Lower lobe of right lung (tissue), 2 donors: ENCODE results near the gene COL18A1. TPM values are rescaled to one million over a fixed set of nuclear protein-coding genes. Genes with fewer than 3 reads are reported as not detected.

Experiments used
- ATAC-seq, 2 donors: fragments of 200-7000 bp; cut with Tn5 transposase; one replicate each; pipeline ENCODE4 v1.9.1; 2020 to 2022; ENCODE audit warnings: mild to moderate bottlenecking in 2 of 2, moderate library complexity in 2 of 2
- DNase-seq: peaks from one replicate; pipeline ENCODE4 v3.0.0-alpha.2; 2020
- H3K27ac ChIP-seq: fragments of 200-600 bp; one replicate; pipeline ENCODE4 v1.8.0; 2022
- H3K27me3 ChIP-seq: fragments of 200-600 bp; one replicate; pipeline ENCODE4 v1.8.0; 2022; ENCODE audit warnings: low read depth
- H3K36me3 ChIP-seq: fragments of 200-600 bp; one replicate; pipeline ENCODE4 v1.8.0; 2022; ENCODE audit warnings: mild to moderate bottlenecking
- H3K4me1 ChIP-seq: fragments of 200-600 bp; one replicate; pipeline ENCODE4 v1.8.0; 2022
- H3K4me3 ChIP-seq: fragments of 200-600 bp; one replicate; pipeline ENCODE4 v1.8.0; 2022; ENCODE audit warnings: mild to moderate bottlenecking
- H3K9me3 ChIP-seq: fragments of 200-600 bp; one replicate; pipeline ENCODE4 v1.8.0; 2022
- CTCF ChIP-seq: fragments of 200-600 bp; IDR thresholded peaks from one replicate; pipeline ENCODE4 v1.8.0; 2022; ENCODE audit warnings: antibody characterized with exemption, mild to moderate bottlenecking
- intact Hi-C: fragments of 100-400 bp; cut with DNase I; formaldehyde crosslinking; loops from one replicate; pipeline ENCODE4 v1.11.0; 2022
- total RNA-seq: library from RNA; stranded (reverse); fragmentation: NEBNext Ultra II Directional; extraction: Animal tissue kit (Norgen Biotek cat#: 25700); gene quantifications from one replicate; pipeline ENCODE4 v1.2.1, GENCODE V29; 2021
- donor health status: DM: no; HTN: yes; CAD: no; lungs with severe emphysema.

The COL18A1 gene
- total RNA-seq, 1 donor from 2014 or later, result 45.1 TPM

DNA sequence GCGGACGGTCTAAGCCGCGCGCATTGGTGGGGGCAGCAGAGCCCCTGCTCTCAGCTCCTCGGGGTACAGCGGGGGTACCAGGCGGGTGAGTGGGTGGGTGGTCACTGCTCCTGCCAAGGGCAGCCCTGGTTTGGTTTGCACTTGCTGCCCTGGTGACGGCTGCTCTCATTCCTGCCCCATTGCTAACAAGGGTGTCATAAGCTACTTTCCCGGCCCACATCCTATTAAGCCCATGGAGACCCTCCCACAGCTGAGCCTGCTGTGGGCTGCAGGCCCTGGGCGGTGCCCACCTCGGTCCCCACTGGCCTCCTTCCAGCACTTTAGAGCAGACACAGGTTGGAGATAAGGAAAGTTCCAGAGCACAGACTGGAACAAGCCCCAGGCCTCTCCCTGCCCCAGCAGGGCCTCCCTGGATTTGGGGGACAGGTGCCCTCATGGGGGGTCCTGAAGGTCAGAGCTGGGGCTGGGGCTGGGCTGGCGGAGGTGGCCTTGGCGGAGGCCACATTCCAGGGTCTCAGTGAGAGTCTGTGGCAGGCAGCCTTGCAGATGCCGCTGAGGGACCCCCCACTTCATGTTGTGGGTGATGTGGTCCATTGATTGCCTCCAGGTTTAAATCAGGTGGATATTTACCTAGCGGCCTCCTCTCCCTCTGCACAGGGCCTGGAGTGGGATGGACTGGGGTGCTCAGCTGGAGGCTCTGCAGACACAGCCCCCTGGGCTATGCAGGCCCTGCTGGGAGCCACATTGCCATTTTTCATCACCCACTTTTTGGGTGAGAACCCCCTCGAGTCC, 27.0 kb downstream of the COL18A1 start:
- no peaks in the 10 kb centered on the region for H3K4me1 ChIP-seq
- no peak overlapping the region for H3K27ac ChIP-seq
- no peaks in the 10 kb centered on the region for H3K9me3 ChIP-seq
- no peak for TF ChIP-seq CTCF
- ATAC-seq (no peak), DNase-seq (no peak)
- no peaks in the 10 kb centered on the region for H3K36me3 ChIP-seq
- H3K27me3 ChIP-seq, result no peaks in the 10 kb centered on the region
- intact Hi-C loops, result loop anchor here (10.0 kb wide), 1 partner anchor 137 kb away; no protein-coding TSS in a partner anchor
- H3K4me3 ChIP-seq, result no peak overlapping the region

GRCh38 chr21:45432575-45433255, 27.8 kb downstream of the COL18A1 start:
- no peak for TF ChIP-seq CTCF
- DNase-seq (no peak), ATAC-seq (no peak)
- Histone ChIP-seq H3K4me3 (no peak overlapping the region), H3K27ac (no peak overlapping the region), H3K9me3 (no peaks in the 10 kb centered on the region), H3K27me3 (no peaks in the 10 kb centered on the region), H3K36me3 (no peaks in the 10 kb centered on the region), H3K4me1 (no peaks in the 10 kb centered on the region)
- intact Hi-C loops, result loop anchor here (10.0 kb wide), 1 partner anchor 138 kb away; no protein-coding TSS in a partner anchor

GRCh38 chr21:45433301-45433700, 28.3 kb downstream of the COL18A1 start:
- intact Hi-C loops, result loop anchor here (10.0 kb wide), 1 partner anchor 138 kb away; no protein-coding TSS in a partner anchor
- Histone ChIP-seq H3K27ac (no peak overlapping the region), H3K4me1 (no peaks in the 10 kb centered on the region), H3K9me3 (no peaks in the 10 kb centered on the region), H3K4me3 (no peak overlapping the region), H3K27me3 (no peaks in the 10 kb centered on the region), H3K36me3 (no peaks in the 10 kb centered on the region)
- ATAC-seq (no peak), DNase-seq (no peak)
- TF ChIP-seq CTCF, result no peak

- no peak overlapping the region for H3K4me3 ChIP-seq
- intact Hi-C loops, result loop anchor here (10.0 kb wide), 1 partner anchor 139 kb away; no protein-coding TSS in a partner anchor
- no peak for ATAC-seq
- no peaks in the 10 kb centered on the region for H3K36me3 ChIP-seq
- no peak overlapping the region for H3K27ac ChIP-seq
- TF ChIP-seq CTCF, result no peak
- no peaks in the 10 kb centered on the region for H3K27me3 ChIP-seq
- no peak for DNase-seq
- no peaks in the 10 kb centered on the region for H3K9me3 ChIP-seq
- H3K4me1 ChIP-seq, result peaks cover 5% of the 10 kb centered on the region
Measured at GRCh38 chr21:45433911-45434644, 29.1 kb downstream of the COL18A1 start.

DNA sequence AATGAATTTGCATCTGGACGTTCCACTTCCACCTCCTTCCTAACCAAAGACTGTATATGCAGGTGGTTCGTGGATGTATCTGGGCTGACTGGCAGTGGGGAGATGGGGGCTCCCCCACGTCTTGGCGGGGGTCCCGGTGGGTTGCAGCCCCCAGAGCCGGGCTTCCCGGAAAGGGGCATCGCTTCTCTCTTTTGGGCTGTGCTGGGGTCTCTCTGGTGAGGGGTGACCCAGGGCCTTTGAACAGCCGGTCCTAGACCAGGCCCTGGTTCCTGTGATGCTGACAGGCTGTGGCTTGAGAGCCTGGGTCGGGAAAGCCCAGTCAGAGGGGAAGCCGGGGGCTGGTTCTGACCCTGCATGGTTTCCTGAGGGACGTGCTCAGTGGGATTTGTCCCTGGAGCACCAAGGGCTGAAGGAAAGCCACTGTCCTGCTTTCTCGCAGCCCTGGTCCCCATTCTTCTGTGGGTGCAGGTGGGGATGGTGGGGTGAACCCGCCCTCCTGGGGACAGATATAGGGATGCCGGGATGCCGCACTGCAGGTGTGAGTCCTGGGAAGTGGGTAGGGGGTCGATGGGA, 29.8 kb downstream of the COL18A1 start:
- H3K27ac ChIP-seq, result no peak overlapping the region
- no peaks in the 10 kb centered on the region for H3K36me3 ChIP-seq
- DNase-seq (no peak), ATAC-seq (no peak)
- H3K4me3 ChIP-seq, result no peak overlapping the region
- no peaks in the 10 kb centered on the region for H3K9me3 ChIP-seq
- H3K27me3 ChIP-seq, result no peaks in the 10 kb centered on the region
- peaks cover 11% of the 10 kb centered on the region for H3K4me1 ChIP-seq
- intact Hi-C loops, result loop anchor here (10.0 kb wide), 1 partner anchor 140 kb away; no protein-coding TSS in a partner anchor
- TF ChIP-seq CTCF, result no peak
